GM12874 (cell line): ENCODE results near the gene JMJD8.

Experiments
- CTCF ChIP-seq: IDR thresholded peaks from 2 replicates; pipeline ENCODE4 v1.5.1; 2011; ENCODE audit warnings: low read depth, mild to moderate bottlenecking, control low read depth, low read length, moderate library complexity; ENCODE audit not compliant: insufficient read depth

JMJD8 gene

GRCh38 chr16:715477-716199 is 31.5 kb upstream of the JMJD8 start:
- TF ChIP-seq CTCF, result peak; percentile 13; the same call in 1 of the 2 replicates

GRCh38 chr16:714558-715476 is 30.7 kb upstream of the JMJD8 start, which contains the start of gene METRN:
TSS of gene METRN (plus strand) at chr16:715118. CDS start at chr16:715290, 172 bp downstream.
- TF ChIP-seq CTCF, result no peak

GRCh38 chr16:714079-714478 is 29.9 kb upstream of the JMJD8 start:
- no peak for TF ChIP-seq CTCF

- peak; percentile 38; the same call in 1 of the 2 replicates for TF ChIP-seq CTCF
Observed at GRCh38 chr16:712740-713250, 28.7 kb upstream of the JMJD8 start.

GRCh38 chr16:711548-712320 is 27.6 kb upstream of the JMJD8 start:
- peak; percentile 99 for TF ChIP-seq CTCF

- TF ChIP-seq CTCF, result no peak
Observed at GRCh38 chr16:711084-711483, 26.9 kb upstream of the JMJD8 start.

- TF ChIP-seq CTCF, result no peak
Observed at GRCh38 chr16:710500-711075, 26.5 kb upstream of the JMJD8 start.
